ENCODE data around the gene STK32B.

Gene STK32B

DNA sequence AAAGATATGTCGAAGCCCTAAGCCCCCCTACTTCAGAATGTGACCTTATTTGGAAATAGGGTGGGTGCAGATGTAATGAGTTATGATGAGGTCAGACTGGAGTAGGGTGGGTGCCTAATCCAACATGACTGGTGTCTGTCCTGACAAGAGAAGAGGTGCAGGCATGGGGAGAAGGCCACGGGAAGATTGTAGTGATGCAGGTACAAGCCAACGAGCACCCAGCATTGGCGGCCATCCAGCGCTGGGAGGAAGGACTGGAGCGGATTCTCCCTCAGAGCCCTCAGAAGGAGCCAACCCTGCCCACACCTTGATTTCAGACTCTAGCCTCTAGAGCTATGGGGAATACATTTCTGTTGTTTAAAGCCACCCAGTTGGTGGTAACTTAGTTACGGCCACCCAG is 419.9 kb downstream of the STK32B start:
- no peak for DNase-seq (ENCODE audit: low read depth in 2 of 2)

DNA sequence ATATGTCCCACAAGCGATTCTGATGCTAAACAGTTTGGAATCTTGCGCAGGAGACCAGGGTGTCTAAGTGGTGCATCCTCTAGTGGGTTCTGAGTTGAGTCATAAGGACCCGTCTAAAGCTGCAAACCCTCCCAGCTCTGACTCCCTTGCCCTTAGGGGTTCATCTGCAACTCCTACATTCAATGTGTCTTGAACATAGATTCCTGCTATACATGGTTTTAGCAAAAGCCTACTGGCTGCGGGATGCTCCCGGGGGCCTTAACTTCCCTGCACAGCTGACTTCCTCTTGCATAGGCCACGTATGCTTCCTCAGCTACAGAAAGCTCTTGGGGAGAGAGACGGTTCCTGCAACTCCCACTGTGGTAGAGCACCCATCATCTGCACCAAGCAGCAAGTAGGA is 420.4 kb downstream of the STK32B start:
- no peak for DNase-seq (ENCODE audit: low read depth in 2 of 2)

DNA sequence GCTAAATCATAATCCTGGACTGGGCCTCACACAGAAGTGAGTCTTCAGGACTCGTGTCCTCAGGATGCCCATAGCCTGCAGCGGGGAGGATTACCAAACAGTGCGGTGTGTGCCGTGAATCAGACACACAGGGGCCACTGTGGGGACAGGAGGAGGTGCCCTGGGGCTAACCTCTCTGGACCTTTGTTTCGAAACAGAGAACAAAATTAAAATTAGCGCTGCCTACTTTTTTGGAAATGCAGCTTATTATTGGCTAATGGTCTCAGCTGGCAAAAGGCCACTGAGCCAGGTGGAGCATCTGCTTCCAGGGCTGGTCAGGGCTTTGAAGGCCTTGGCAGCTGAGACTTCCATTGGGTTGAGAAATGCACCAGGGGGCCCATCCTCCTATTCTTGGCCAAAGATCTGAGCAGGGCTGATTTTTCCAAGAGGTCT is 420.9 kb downstream of the STK32B start:
- DNase-seq (ENCODE audit: low read depth in 2 of 2) = no peak

DNA sequence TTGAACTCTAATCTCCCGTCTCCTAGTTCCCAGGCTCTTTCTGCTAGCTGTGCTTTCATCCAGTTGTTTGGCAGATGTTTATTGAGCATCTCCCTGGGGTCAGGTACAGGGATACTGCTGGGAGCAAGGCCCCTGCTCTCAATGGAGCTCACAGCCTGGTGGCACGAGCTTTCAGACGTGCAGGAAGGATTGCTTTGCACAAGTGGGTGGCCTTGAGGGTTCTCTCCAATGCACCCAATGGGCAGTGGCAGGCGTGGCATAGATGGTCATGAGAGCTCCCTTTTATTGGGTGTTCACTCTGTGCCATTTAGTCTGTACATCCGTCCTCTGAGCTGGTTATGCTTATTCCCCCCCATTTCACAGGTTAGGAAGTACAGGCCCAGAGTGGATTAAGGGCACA is 421.8 kb downstream of the STK32B start:
- DNase-seq (ENCODE audit: low read depth in 2 of 2) = no peak

DNA sequence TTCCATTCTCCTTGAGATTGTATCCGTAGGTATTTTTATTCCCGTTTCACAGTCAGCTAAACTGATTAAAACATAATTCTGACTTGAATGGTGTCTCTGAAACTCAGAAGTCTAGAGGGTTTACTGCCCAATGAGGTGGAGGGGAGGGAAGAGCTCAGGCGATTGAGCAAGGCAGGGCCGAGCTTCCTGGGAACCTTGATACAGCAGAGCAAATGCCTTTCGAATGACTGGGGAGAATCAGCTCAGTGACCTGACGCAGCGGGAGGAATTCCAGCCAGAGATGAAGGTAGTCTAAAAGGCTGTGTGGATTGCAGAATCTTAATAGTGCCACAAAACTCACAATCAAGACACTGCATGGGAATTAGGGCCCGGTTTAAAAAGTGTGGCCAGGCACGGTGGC is 423.5 kb downstream of the STK32B start:
- no peak for DNase-seq (ENCODE audit: low read depth in 2 of 2)

DNA sequence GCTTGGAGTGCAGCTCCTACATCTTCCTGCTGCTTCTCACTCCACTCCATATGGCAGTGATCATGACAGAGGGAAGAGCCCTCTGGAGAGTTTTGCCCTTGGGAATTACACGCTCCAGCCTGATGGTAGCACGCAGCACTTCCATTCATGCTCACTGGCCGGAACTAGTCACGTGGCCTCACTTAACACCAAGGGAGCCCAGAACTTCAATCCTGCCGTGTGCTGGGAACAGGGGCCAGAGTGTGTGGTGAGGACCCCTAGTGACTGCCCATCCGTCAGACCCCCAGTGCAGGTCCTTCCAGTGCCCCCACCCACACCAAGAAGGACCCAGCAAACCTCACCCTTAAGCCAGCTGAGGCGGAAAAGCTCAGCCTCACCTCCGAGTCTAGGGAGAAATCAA is 426.3 kb downstream of the STK32B start:
- DNase-seq (ENCODE audit: low read depth in 2 of 2) = no peak

DNA sequence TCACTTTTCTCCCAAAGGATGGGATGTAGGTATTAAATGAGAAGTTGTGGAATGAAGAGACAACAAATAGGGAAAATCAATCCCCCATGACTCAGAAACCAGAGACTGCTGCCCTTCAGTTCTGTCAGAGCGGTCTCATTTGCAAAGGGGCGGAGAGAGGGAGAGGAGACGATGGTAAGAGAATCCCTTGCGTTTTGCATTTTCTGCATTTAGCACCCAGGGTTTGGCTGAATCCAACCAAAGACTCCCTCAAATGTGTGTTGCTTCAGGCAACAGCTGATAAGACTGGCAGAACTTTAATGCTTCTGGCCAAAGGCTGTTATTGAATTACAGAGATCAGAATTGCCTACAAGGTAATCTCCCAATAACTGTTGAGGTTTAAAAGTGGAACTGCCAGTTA is 426.9 kb downstream of the STK32B start:
- DNase-seq (ENCODE audit: low read depth in 2 of 2) = no peak

DNA sequence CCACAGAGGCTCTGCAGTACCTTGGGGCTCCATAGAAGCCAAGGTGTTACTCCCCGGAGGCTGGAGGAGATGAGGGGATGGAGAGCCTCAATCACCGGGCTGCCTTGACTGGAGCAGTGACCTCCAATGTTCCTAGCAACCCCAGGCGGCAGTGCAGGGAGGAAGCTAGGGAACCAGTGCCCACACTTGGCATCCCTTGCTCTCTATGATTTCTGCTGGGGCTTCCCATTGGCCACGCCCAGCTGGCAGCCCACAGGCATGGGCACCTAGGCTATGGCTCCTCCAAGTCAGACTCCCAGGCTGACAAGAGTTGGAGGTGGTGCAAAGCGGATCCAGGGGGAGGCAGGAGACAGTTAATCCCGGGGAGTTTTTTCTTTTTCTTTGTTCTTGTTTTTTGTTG is 427.4 kb downstream of the STK32B start:
- DNase-seq (ENCODE audit: low read depth in 2 of 2) = no peak

DNA sequence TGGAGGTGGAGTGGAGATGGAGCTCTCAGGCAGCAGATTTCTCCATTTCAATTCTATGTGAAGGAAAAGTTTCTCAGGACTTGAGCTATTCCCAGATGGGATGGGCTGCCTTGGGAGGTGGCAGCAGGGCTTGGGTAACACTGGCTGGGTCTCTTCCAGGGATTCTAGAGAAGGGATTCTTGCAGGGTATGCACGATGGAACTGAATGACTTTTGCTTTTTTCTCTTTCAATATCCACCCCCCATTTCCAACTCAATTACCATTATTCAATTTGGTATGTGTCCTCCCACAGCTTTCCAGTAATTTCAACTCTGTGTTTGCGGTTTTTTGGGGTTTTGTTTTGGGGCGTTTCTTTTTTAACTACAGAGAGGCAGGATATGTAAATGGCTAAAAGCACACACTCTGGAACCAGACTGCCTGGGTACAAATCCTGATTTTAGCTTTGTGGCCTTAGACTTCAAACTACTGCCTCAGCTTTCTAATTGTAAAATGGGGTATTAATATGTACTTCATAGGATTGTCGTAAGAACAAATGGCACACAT is 428.3 kb downstream of the STK32B start:
- DNase-seq (ENCODE audit: low read depth in 2 of 2) = no peak

DNA sequence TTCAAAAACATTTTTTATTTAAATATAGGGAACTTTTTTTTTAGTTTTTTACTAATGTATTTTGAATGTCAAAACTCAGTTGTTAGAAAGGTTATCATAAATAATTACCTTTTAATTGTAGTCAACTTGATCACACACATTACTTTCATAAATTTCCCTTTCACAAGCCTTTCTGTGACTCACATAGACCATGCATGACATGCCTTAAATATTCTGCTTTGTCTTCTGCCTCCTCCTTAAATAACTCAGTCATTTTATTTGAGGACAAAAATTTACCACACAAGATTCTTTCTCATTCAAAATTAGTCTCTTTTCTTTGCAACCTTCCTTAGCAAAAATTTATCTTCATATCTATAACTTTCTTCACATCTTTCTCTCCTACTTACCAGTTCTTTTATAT is 437.1 kb downstream of the STK32B start:
- no peak for DNase-seq (ENCODE audit: low read depth in 2 of 2)

DNA sequence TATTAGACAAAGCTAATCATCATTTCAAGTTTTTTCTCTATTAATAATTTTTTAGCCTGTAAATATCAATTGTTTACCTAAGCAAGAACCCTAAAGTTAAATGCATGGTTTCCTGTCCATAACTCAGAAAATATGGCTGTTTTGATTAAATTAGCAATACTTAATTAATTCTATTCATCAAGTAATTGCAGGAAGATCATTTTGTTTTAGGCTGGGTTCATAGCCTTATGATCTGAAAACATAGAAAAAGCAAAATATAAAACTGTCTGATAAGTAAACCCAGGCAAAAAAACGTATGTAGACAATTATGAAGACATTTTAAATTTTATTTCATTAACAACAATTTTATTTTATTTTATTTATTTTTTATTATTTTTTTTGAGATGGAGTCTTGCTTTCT is 438.0 kb downstream of the STK32B start:
- DNase-seq (ENCODE audit: low read depth in 2 of 2) = no peak

DNA sequence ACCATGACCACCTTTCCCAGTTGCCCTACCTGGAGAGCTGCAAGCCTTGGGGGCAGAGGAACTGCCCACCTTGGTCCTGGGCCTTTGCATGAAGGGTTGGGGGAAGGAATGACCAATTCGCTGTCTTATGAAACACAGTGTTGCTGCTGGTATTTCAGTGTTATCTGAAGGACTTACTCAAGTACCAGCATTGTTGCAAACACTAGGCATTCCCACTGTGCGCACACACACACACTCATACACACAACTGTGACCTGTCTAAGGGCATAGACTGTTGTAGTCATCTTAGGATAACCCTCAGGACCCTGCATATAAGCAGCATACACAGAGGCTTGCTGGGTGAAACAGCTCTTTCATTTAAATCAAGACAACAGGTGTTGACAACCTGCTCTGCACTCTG is 446.2 kb downstream of the STK32B start:
- no peak for DNase-seq (ENCODE audit: low read depth in 2 of 2)

DNA sequence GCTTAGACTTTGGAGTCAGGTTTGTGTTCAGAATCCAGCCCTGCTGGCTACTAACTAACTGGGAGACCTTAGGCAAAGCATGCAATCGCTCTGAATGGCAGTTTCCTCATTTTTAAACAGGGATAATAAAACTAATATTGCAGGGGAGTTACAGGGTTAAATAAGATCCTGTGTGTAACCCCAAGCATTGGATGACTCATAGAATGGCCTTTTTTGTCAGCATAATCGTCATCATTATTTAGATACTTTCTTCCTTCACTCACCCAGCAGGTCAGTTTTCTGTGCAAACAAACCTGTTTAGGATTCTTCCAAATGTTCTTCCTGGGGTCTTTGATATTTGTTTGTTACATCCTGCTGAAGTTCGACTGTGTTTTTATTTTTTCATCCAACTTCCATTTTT is 448.9 kb downstream of the STK32B start:
- DNase-seq (ENCODE audit: low read depth in 2 of 2) = no peak

DNA sequence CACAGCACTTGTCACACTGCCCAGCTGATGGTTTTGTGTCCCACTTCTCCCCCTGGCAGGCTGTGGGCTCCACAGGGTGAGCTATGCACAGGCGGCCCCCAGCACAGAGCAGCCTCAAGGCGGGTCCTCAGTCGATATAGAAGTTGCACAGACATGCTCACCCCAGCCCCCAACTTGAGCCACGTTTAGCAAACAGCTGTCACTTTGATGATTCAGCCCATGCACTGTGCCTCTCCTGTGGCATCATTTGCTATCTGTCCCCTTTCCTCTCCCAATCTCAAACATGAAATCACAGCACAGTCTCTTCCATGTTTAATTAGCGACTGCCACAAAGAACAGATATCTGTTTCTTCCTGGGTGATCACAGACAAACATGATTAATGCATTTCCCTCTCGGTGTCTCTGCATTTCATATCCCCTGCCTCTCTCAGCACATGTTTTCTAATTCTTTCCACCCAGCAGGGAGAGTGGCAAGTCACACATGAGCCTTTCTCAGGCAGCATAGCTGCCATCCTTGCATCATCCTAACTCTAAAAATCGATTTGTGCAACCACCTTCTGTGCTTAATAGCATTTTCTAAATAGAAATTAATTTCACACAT is 452.2 kb downstream of the STK32B start:
- no peak for DNase-seq (ENCODE audit: low read depth in 2 of 2)

DNA sequence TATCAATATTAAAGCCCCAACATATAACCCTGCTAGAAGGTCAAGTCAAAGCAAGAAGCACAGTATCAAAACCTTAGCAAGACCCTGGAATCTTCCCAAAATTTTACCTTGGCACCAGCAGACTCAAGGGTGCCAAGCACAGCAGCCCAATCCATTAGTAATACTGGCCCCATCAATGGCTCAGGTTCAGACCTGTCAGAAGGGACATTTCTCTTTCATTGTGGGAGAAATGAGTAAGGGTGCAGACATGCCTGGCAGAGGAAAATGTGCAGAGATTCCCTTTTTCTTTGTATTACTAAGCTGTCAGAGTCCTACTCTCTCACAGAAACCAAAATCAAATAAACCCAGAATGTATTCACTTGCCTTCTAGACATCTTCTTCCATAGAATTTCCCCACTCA is 453.2 kb downstream of the STK32B start:
- DNase-seq (ENCODE audit: low read depth in 2 of 2) = no peak

DNA sequence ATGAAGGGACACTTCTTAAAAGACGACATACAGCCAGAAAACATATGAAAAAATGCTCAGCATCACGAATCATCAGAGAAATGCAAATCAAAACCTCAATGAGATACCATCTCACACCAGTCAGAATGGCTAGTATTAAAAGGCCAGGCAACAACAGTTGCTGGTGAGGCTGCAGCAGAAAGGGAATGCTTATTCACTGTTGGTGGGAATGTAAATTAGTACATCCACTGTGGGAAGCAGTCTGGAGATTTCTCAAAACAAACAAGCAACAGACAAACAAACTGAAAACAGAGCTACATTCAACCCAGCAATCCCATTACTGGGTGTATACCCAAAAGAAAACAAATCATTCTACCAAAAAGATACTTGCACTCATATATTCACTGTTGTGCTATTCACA is 459.2 kb downstream of the STK32B start:
- no peak for DNase-seq (ENCODE audit: low read depth in 2 of 2)

DNA sequence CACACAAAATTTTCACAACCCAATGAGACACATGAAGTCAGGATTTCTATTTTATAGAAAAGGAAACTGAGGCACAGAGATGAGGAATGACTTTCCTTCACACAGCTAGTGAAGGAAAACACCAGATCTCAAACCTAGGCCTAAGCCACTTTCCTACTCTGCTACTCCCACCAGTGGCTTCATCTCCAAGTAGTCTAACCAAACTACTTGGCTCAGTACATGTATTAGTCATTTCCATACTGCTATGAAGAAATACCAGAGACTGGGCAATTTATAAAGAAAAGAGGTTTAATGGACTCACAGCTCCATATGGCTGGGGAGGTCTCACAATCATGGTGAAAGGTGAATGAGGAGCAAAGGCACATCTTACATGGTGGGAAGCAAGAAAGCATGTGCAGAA is 460.5 kb downstream of the STK32B start:
- no peak for DNase-seq (ENCODE audit: low read depth in 2 of 2)

DNA sequence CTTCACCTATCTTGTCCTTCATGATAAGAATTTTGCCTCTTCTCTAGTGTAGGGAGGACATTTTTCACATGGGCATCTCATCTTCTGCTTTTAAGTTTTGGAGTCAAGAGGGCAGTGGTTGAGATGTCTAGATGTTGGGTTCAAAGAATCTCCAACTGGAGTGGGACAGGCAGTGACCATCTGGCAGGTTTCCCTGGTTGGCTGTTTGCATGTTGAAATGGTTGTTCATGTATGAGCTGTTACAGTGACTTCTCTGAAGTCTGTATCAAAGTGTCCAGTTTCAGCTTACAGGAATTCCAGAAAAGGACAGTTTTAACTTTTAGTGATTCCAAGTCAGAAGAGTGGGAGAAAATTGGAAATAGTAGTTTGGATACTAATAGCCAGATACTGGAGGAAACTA is 464.4 kb downstream of the STK32B start:
- no peak for DNase-seq (ENCODE audit: low read depth in 2 of 2)

DNA sequence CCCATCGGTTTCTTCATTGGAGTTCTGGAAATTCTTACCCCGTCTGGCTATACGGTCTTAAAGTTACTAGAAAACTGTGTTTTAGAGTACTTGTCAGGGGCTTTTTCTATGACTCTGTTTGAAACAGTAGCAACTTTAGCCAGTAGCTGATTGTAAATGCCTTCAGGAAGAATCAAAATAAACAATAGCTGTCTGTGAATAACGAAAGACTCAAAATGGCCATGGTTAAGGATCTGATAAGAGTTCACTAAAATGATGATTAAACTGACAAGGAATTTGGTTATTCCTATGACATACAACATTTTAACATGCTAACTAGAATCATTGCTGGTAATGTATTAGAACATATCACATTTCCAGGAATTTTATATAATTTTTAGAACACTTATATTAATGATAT is 466.1 kb downstream of the STK32B start:
- DNase-seq (ENCODE audit: low read depth in 2 of 2) = no peak

DNA sequence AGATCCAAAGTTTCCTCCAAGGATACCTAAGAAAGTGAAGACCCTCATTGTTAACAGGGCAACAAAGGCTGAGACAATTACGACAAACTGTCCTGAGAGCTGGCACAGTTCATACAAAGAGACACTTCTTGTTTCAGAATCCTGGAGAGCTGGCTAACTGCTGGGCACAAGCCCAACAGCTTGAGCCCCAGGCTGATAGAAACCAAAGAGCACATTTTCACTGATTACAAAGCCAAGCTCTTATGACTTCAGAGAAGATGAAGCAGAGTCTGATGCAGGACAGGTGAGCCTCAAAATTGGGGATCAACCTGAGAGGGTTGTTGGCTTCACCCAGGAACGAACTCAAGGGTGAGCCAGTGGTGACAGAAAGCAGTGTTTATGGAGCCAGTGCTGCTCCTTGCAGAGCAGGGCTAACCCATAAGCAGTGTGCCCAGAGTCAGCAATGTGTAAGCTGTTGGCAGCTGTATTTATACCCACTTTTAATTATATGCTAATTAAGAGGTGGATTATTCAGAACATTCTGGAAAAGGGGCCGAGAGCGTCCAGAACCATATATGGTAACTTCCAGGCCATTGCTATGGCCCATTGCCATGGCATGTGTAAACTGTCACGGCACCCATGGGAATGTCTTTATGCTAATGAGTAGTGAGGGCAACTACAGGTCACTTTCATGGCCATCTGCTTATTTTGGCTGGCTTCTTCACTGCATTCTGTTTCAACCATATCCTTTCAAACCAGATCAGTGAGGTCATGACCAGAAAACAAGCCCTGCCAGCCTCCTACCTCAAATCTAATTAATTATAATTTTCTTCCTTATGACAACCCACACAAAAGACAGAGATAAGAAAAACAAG is 473.4 kb downstream of the STK32B start:
- no peak for DNase-seq (ENCODE audit: low read depth in 2 of 2)

DNA sequence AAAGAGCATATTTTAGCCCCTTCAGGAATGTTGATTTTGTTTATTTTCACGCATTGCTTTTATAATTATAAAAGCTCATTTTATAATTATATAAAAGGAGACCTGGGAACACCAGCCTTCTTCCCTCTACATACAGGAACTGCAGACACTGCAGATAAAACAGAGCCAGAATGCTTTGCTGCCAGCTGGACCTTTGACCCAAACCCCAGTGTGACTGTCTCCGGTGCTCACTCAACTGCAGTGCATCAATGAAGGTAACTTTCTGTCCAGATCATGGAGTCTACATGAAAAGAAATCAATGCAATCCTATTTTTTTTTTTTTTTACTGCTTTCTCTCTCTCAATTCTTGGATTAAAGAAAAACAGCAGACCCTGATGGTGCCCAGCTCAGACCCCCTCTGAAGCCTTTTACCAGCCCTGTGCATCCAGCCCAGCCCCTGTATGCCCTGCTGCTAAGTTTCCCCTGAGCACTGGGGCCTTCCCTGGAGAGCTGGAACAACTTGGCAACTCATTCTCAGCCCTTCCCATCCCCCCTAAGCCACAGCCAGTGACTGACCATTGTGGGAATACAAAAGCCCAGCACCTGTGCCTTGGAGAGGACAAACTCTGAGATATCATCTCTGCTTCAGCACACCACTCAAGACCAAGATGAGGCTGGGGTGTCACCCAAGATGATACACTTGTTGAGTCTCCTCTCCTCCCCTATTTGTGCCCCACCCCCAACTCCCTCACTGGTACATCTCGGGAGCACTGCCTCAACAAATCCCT is 475.0 kb downstream of the STK32B start:
- DNase-seq (ENCODE audit: low read depth in 2 of 2) = no peak

DNA sequence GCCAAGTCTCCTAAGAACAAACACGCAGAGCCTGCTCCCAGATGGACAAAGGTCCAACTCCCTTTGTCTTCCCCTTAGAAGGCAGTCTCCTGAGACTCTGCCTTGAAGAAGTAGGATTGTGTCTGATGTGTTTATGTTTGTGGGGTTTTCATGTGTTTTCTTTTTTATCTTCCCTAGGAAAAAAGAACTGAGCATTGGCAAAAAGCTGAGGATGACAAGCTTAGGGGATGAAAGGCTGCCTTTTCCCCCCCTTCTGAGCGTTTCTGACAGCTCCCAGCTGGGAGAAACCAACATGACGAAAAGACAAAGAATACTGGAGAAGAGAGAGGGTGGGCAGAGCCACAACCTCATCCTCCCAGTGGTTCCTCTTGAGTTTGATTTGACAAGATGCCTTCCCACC is 475.9 kb downstream of the STK32B start:
- no peak for DNase-seq (ENCODE audit: low read depth in 2 of 2)

DNA sequence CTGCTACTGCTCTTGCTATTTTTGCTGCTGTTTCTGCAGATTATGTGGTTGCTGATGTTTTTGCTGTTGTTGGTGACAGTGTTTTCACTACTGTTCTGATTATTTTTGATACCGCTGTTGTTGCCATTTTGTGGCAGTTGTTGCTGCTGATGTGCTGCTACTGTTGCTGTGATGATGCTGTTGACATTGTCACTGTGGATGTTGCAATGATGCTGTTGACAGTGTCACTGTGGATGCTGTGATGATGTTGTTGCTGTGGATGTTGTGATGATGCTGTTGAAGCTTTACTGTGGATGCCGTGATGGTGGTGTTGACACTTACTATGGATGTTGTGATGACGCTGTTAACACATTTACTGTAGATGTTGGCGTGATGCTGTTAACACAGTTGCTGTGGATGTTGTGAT is 476.8 kb downstream of the STK32B start:
- no peak for DNase-seq (ENCODE audit: low read depth in 2 of 2)
